C4-2B (cell line): ENCODE measurements around the gene NECAB3.
A peak's percentile ranks its signal among the peaks of the same experiment; 100 is the strongest.

Experiments used
- H3K27ac ChIP-seq: fragments of 450-650 bp; 2 replicates; pipeline ENCODE4 v1.5.1; 2017
- ZFX ChIP-seq: fragments of 450-650 bp; IDR thresholded peaks from 2 replicates; pipeline ENCODE4 v1.6.1; 2017
- TF ChIP-seq, protein P1 (sequence below): fragments of 450-650 bp; conservative IDR thresholded peaks from 2 replicates; pipeline ENCODE4 v1.5.1; 2017; ENCODE audit warnings: mild to moderate bottlenecking

Gene NECAB3

DNA sequence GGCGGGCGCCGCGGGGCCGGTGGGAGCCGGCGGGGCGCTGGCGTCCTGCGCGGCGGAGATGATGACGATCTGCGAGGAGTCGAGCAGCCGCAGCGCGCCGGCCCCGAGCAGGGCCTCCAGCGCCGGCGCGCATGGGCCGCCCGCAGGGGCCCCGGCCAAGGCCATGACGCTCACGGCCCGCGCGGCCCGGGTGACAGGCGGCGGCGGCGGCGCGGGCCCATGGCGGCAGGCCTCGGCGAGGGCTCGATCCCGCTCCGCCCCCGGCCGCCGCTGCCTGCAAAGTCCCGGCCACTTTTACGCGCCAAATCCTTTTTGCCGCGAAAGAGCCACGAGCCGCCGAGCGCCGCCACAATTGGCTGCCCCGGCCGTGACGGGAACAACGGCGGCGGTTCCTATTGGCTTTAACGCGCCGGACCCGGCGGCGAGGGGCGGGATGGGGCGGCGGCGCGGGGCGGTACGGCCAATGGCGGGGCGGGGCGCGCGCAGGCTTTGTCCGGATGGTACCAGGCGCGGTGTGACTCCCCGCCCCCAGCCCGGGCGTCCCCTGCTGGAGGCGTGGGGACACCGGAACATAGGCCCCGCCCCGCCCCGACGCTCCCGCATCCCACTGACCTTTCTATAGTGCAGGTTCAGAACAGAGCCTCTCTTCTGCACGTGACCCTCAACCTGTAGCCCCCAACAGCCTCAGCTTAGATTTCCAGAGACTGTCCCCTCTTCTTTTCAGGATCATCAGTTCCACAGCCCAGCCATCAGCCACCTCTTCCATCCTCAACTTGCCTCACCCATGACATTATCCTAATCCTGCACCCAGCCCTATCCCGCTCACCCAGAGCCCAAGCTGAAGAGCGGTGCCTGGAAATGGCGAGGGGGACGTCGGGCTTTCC, 12.1 kb upstream of the NECAB3 start, which contains the start of gene E2F1:
E2F1 (minus strand) TSS at position 286 of the 884 bp plus-strand sequence; CDS start at position 165, 121 bp downstream.
- TF ChIP-seq ZFX, result peak; percentile 63; the same call in 1 of the 2 replicates
- TF ChIP-seq, protein P1, sequence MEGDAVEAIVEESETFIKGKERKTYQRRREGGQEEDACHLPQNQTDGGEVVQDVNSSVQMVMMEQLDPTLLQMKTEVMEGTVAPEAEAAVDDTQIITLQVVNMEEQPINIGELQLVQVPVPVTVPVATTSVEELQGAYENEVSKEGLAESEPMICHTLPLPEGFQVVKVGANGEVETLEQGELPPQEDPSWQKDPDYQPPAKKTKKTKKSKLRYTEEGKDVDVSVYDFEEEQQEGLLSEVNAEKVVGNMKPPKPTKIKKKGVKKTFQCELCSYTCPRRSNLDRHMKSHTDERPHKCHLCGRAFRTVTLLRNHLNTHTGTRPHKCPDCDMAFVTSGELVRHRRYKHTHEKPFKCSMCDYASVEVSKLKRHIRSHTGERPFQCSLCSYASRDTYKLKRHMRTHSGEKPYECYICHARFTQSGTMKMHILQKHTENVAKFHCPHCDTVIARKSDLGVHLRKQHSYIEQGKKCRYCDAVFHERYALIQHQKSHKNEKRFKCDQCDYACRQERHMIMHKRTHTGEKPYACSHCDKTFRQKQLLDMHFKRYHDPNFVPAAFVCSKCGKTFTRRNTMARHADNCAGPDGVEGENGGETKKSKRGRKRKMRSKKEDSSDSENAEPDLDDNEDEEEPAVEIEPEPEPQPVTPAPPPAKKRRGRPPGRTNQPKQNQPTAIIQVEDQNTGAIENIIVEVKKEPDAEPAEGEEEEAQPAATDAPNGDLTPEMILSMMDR, result no peak
- H3K27ac ChIP-seq, result peak within 1 kb of the TSS; percentile 72

DNA sequence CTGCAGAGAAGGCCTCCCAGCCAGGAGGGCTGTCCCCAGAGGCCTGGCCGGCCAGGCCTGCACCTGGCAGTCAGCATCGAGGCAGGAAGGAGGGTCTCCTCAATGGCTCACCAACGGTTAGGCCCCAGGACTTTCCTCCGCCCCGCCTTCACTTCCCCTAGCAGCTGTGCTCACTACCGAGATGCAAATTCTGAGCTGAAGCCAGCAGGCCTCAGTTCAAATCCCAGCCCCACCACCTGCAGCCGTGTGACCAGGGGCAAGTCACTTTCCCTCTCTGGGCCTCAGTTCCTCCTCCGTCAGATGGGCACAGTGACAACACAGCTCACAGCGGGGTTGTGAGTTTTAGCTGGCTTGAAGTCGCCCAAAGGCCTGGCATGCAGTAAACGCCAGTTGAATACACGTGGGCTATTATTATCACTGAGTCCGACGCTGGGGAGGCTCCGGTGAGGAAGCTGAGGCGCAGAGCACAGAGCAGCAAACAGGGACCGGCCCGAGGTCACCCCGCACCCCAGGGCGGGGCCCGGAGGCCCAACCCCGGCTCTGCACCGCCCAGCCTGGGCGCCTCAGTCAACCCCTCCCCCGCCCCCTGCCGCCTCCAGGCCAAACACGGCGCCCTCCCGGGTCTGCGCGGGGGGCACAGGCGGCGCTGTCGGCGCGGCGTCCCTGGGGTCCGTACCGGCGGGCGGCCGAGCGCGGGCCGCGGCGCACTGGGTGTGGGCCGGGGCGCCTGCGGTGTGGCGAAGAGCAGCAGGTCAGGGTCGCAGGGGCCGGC, 11.3 kb upstream of the NECAB3 start:
- H3K27ac ChIP-seq, result peak overlapping the region; percentile 72
- peak; percentile 57; the same call in 1 of the 2 replicates for TF ChIP-seq ZFX
- TF ChIP-seq, protein P1, result no peak

DNA sequence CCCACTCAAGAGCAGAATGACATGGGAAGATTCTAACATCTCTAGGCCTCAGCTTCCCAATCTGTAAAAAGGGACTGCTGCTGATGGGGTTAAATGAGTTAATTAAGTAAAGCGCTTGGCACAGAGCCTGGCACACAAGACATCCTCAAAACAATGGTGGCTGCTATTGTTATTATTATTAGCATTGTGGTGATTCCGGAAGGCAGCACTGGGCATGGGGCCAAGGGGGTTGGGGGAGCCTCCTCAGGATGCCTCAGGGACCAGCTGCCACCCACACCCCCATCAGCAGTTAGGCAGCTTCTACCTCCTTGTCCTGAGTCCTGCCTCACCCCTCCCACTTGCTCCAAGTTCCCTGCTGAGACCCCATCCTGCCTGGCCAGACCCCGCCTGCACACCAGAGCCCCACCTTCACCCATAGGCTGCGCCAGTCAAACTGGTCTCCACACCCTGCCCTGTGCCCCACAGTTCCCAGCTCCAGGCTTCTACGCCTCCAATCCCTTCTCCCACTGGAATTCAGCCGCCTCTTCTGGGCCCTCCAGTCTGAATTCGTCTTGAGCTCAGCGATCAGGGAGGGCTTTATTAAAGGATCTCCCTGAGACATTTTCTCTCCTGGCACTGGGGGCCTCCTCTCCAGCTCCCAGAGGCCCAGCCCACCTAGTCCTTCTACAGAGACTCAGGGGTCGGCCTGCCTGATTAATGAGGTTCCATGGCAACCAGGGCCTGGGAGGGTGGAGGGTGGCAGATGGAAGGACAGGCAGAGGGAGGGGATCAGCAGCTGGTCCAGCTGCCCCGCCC, 10.5 kb upstream of the NECAB3 start:
- peak overlapping the region; percentile 72 for H3K27ac ChIP-seq
- no peak for TF ChIP-seq ZFX
- TF ChIP-seq, protein P1, result no peak

DNA sequence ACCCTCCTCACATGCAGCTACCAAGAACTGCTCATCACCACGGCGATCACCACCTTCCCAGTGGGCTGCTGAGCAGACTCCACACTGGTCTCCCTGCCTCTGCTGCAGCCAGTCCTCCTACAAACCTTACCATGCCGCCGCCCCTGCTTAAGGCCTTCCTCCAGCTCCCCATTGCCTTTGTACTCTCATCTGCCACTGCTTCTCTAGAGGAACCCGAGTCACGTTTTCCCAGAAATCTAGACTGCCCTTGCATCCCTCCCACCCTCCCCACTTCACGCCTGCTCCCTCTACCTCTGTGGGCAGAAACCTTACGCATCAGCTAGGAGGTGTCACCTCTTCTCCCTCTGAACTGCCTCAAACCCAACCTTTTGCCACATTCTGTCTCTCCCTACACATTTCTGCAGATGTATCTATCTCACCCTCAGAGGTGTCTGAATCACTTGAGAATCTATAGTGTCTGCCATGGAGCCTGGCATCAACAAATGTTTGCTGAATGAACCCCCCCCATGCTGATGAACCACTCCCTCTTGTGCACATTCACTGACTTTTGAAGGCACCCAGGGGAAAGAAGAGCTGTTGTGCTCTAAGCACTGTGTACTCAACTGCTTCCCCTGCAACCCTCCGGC, 7.6 kb upstream of the NECAB3 start:
- TF ChIP-seq, protein P1, result no peak
- TF ChIP-seq ZFX, result no peak
- no peak overlapping the region for H3K27ac ChIP-seq

DNA sequence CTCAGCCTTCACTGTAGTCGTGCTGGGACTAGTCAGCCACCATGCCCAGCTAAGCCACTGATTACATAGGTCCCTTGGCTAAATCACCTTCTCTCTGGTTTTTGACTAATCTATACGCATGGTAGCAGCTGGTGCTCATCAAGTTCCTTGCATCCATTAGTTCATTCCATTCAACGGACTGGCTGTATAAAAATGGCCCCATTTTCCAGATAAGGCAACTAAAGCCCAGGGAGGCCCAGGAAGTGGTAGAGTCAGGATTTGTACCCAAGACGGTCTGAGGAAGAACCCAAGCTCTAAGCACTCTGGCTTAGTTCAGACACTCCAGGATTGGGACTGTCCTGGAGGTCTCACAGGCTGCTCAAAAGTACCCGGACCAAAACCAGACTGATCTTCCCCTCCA, 7.1 kb upstream of the NECAB3 start:
- TF ChIP-seq ZFX, result no peak
- TF ChIP-seq, protein P1, result no peak
- H3K27ac ChIP-seq, result no peak overlapping the region

DNA sequence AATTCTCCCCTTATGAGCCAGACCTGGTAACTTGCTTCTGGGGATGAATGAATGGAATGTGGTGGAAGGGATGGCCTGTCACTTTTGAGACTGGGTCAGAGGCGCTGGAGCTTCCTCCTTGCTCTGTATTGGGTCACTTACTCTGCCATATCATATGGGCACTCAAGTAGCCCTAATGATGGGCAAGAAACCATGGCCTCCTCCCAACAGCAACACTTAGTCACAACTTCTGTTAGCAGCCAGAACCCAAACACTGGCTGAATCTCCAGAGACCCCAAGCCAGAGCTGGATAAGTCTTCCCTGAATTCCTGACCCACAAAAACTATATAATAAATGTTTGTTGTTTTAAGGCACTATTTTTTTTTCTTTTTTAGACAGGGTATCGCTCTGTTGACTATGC, 6.5 kb upstream of the NECAB3 start:
- H3K27ac ChIP-seq, result no peak overlapping the region
- TF ChIP-seq, protein P1, result no peak
- no peak for TF ChIP-seq ZFX
